Esophagus (tissue), 2 donors: ENCODE results near the gene LCLAT1. TPM values are rescaled to one million over a fixed set of nuclear protein-coding genes. Genes with fewer than 3 reads are reported as not detected.

Experiments
- H3K27ac ChIP-seq, 2 donors: one replicate each; pipeline ENCODE4 v1.5.1; 2013; ENCODE audit warnings: low read depth in 2 of 2, mild to moderate bottlenecking in 2 of 2, inconsistent platforms in 1 of 2, low read length in 1 of 2, moderate library complexity in 1 of 2
- H3K27me3 ChIP-seq, 2 donors: one replicate each; pipeline ENCODE4 v1.6.1; 2013; ENCODE audit warnings: low read length in 2 of 2, control low read depth in 1 of 2, mild to moderate bottlenecking in 1 of 2; ENCODE audit not compliant: insufficient read depth in 2 of 2, control insufficient read depth in 1 of 2
- H3K36me3 ChIP-seq, 2 donors: one replicate each; pipeline ENCODE4 v1.6.1; 2013; ENCODE audit warnings: low read length in 1 of 2; ENCODE audit not compliant: control insufficient read depth in 2 of 2, insufficient read depth in 2 of 2
- H3K4me1 ChIP-seq, 2 donors: one replicate each; pipeline ENCODE4 v1.6.1; 2013; ENCODE audit warnings: low read length in 1 of 2; ENCODE audit not compliant: control insufficient read depth in 2 of 2, insufficient read depth in 2 of 2
- H3K4me3 ChIP-seq, 2 donors: one replicate each; pipeline ENCODE4 v1.5.1; 2013; ENCODE audit warnings: low read length in 2 of 2, mild to moderate bottlenecking in 2 of 2, low read depth in 1 of 2, moderate library complexity in 1 of 2
- H3K9me3 ChIP-seq, 2 donors: one replicate each; pipeline ENCODE4 v1.6.1; 2013; ENCODE audit warnings: mild to moderate bottlenecking in 2 of 2, low read depth in 1 of 2, low read length in 1 of 2, moderate library complexity in 1 of 2; ENCODE audit not compliant: control insufficient read depth in 2 of 2, insufficient read depth in 1 of 2
- WGBS, 2 donors: extraction: QIAGEN DNeasy Blood & Tissue Kit; methylation state at CpG; one replicate each; pipeline ENCODE4 v1.1.7; 2013; 5-methylcytosine and 5-hydroxymethylcytosine counted together
- polyA plus RNA-seq, 2 donors: library from polyadenylated mRNA; stranded (reverse); fragments of 200-250 nt; gene quantifications; one replicate each; pipeline ENCODE4 v1.2.3, GENCODE V29; 2013
- donor health status: healthy with polysubstance abuse.
- donor health status: Bipolar disorder and iron deficiency.

The LCLAT1 gene
- polyA plus RNA-seq, 2 donors = 1.6 to 2.0 TPM

DNA sequence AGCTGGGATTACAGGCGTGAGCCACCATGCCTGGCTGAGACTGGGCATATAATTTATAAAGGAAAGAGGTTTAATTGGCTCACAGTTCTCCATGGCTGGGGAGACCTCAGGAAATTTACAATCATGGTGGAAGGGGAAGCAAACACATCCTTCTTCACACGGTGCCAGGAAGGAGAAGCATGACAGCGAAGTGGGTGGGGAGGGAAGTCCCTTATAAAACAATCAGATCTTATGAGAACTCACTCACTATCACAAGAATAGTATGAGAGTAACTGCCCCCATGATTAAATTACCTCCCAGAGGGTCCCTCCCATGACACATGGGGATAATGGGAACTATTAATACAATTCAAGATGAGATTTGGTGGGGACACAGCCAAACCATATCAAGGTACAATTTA is 7.8 kb upstream of the LCLAT1 start:
- H3K4me3 ChIP-seq = no peak overlapping the region
- no peak overlapping the region for H3K27ac ChIP-seq
- H3K9me3 ChIP-seq = no peaks in the 10 kb centered on the region
- no peaks in the 10 kb centered on the region for H3K27me3 ChIP-seq
- WGBS, 2 donors = 82 to 91% methylated on average over 3 of the region's 3 CpGs
- H3K36me3 ChIP-seq = no peaks in the 10 kb centered on the region
- no peaks in the 10 kb centered on the region for H3K4me1 ChIP-seq

DNA sequence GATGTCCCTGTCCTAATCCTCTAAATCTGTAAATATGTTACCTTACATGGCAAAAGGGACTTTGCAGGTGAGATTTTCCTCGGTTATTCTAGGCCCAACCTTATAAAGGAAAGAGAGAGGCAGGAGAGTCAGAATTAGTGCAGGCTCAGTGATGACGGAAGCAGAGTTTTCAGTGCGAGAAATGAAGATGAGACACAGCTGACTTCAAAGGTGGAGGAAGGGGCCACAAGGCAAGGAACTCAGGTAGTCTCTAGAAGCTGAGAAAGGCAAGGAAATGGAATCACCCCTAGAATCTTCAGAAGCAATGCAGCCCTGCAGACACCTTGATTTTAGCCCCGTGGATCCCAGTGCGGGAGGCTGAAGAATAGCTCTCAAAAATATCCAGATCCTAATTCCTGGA is 7.2 kb upstream of the LCLAT1 start:
- Histone ChIP-seq H3K36me3 (no peaks in the 10 kb centered on the region), H3K27me3 (no peaks in the 10 kb centered on the region), H3K4me1 (no peaks in the 10 kb centered on the region), H3K27ac (no peak overlapping the region), H3K4me3 (no peak overlapping the region), H3K9me3 (no peaks in the 10 kb centered on the region)
- WGBS, 2 donors = 93 to 95% methylated on average over 5 of the region's 5 CpGs

DNA sequence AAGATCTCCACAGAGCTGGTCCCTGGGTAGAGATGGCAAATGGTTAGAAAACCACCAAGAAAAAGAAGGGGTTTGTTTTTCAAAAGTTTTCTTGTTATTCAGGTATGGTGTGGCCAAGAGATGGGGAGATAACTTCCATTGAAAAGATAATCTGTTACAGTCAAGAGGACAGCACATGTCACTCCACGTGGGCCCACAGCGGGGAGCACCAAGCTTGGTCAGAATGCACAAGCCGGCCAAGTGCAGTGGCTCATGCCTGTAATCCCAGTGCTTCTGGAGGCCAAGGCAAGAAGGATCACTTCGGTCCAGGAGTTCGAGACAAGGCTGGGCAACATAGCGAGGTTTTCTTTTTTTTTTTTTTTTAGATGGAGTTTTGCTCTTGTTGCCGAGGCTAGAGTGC is 6.0 kb upstream of the LCLAT1 start:
- Histone ChIP-seq H3K27ac (no peak overlapping the region), H3K9me3 (no peaks in the 10 kb centered on the region), H3K27me3 (no peaks in the 10 kb centered on the region), H3K36me3 (no peaks in the 10 kb centered on the region), H3K4me1 (no peaks in the 10 kb centered on the region), H3K4me3 (no peak overlapping the region)
- WGBS, 2 donors = 95 to 96% methylated on average over 6 to 7 of the region's 7 CpGs

DNA sequence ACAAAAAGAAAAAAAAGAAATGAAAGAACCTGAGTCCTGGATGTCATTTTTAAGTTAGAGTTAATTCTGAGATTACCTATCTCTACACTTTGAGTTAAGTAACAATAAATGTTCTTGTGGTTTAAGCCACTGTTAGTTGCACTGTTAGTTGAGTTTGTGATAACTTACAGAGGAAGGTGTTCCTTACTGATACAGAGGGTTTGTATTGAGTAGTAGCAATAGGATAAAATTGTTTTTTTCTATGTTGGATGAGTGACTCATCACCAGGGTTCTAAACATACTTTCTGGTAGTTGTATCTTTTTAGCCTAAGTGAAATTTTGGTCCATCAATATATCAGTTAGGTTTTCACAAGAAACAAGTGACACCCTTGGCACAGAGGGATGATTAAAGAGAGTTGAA is 4.0 kb upstream of the LCLAT1 start:
- no peaks in the 10 kb centered on the region for H3K36me3 ChIP-seq
- no peak overlapping the region for H3K4me3 ChIP-seq
- no peaks in the 10 kb centered on the region for H3K27me3 ChIP-seq
- H3K9me3 ChIP-seq = no peaks in the 10 kb centered on the region
- no peaks in the 10 kb centered on the region for H3K4me1 ChIP-seq
- no peak overlapping the region for H3K27ac ChIP-seq

DNA sequence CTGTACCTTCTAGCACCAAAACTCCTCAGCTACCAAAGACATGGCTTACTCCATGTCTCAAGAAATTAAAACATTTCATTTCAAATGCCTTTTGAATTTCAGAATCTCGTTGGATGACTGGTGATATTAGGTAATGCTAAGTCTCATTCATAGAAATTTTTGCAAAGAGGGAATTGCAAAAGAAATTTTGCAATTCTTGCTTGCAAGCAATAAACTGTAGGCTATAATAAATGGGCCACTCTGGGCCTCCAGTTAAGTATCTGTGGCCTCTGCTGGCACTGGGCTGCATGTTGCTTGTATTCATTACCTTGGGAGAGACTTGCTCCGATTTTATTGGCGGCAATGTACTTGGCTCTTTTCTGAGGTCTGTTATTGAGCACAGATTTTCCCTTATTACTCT is 2.8 kb upstream of the LCLAT1 start:
- Histone ChIP-seq H3K9me3 (no peaks in the 10 kb centered on the region), H3K27me3 (no peaks in the 10 kb centered on the region)
- 73 to 76% methylated on average over 3 of the region's 3 CpGs for WGBS, 2 donors

DNA sequence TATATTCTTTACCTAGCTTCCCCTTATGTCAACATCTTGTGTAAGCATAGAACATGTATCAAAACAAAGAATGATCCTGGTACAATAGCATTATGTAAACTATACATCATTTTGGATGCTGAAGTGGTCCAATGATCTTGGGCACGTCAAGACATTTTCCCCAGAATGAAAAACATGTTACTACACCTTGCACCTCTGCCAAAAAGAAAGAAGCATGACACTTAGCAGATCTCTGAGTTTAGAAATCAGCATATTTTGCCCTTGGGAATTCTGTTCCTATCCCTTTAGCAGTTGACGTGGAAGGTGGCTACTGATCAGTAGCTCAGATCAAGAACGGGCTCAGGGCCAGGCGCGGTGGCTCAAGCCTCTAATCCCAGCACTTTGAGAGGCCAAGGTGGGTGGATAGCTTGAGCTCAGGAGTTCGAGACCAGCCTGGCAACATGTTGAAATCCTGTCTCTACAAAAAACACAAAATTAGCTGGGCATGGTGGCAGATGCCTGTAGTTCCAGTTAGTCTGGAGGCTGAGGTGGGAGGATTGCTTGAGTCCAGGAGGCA is 1.7 kb upstream of the LCLAT1 start:
- no peaks in the 10 kb centered on the region for H3K27me3 ChIP-seq
- H3K9me3 ChIP-seq = no peaks in the 10 kb centered on the region
- 44 to 75% methylated on average over 6 of the region's 6 CpGs for WGBS, 2 donors
- no peak overlapping the region for H3K27ac ChIP-seq
- H3K4me1 ChIP-seq = peaks cover 0 to 2% of the 10 kb centered on the region in 2 donors
- H3K36me3 ChIP-seq = no peaks in the 10 kb centered on the region
- H3K4me3 ChIP-seq = no peak overlapping the region

More for the DNA sequence above, 2.8 kb upstream of the LCLAT1 start:
- Histone ChIP-seq H3K36me3 (no peaks in the 10 kb centered on the region), H3K27ac (no peak overlapping the region), H3K4me1 (no peaks in the 10 kb centered on the region), H3K4me3 (no peak overlapping the region)

DNA sequence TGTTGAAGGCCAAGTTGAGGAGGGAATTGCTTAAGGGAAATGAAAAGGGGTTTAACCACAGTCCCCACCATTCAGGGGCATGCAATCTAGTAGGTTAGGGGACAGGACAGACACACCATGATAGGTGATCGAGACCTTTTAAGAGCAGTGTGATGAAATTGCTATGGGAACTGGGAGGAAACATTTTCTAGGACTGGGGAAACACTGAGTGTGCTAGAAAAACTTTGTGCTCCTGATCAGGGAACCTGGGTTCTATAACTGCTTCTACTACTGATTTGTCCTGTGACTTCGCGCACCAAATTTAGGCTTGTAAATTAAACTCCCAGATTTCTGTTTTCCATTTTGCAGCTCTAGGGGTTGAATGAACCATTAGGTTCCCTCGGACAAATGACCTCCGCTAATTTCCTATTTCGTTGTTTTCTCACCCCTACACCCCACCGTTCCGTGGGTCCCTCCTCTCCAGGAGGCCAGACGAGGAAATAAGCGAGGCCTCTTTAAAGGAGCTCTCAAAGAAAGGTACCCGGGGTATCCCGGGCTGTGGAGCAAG is 371 bp upstream of the LCLAT1 start:
- Histone ChIP-seq H3K4me1 (peaks cover 0 to 2% of the 10 kb centered on the region in 2 donors), H3K9me3 (no peaks in the 10 kb centered on the region), H3K4me3 (peak overlapping the region; percentile 85 to 89), H3K36me3 (no peaks in the 10 kb centered on the region), H3K27ac (peak overlapping the region in 1 of 2 donors; percentile 88), H3K27me3 (no peaks in the 10 kb centered on the region)
- WGBS, 2 donors = 3 to 4% methylated on average over 12 of the region's 12 CpGs

DNA sequence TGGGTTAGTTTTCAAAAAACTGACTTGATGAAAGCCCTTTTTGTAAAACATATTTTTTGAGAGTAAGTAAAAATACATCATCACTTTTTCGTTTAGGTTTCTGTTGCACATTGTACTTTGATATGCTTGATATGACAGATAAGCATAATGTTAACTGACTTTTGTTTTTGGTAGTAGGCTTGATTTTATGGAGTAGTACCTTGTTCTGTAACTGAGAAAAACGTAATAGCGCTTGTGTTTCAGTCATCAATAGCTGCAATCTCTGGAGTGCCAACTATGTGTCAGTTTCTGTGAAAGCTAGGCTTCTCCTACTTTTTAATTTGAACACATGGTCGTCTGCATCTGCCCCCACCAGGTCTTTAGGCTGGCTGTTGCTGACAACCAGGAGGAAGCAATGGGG is 1.3 kb downstream of the LCLAT1 start:
- H3K9me3 ChIP-seq = no peaks in the 10 kb centered on the region
- H3K27ac ChIP-seq = no peak overlapping the region
- no peaks in the 10 kb centered on the region for H3K27me3 ChIP-seq
- H3K4me1 ChIP-seq = peaks cover 0 to 2% of the 10 kb centered on the region in 2 donors
- no peak overlapping the region for H3K4me3 ChIP-seq
- 49 to 59% methylated on average over 4 of the region's 4 CpGs for WGBS, 2 donors
- H3K36me3 ChIP-seq = no peaks in the 10 kb centered on the region

DNA sequence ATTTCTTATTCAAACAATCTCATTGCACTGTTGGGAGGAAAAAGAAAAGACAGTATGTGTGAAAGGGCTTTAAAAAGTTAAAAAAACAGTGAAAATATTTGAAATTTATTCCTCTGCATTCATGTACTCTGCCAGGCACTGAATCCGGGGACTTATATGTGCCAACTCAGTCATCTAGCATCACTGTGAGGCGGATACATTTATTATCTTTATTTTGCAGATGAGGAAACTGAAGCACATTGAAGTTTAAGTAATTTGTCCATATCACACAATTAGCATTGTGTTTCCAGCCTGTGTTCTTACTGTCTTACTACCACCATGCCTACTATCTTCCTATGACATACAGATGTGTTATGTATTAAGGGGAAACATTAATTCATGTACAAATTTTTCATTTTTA is 1.8 kb downstream of the LCLAT1 start:
- Histone ChIP-seq H3K36me3 (no peaks in the 10 kb centered on the region), H3K27me3 (no peaks in the 10 kb centered on the region), H3K4me1 (peaks cover 0 to 2% of the 10 kb centered on the region in 2 donors), H3K27ac (no peak overlapping the region), H3K4me3 (no peak overlapping the region), H3K9me3 (no peaks in the 10 kb centered on the region)
- 84 to 91% methylated on average over 2 of the region's 2 CpGs for WGBS, 2 donors

DNA sequence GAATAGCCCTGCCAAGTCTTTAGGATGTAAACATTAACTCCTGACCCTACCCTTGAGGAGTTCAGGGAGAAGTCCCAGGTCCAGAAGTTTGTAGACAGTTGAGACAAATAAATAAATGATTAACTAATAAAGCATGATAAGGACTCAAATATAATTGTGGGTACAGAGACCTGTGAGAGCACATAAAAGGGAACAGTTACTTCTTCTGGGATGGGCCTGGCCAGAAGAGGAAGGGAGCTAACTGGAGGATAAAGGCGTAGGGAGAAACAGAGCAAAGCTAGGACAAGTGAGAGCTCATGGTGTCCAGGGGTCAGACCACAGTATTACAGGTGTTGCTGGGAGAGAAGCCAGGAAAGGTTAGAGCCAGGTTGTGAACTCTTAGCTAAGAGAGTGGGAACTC is 3.0 kb downstream of the LCLAT1 start:
- Histone ChIP-seq H3K4me1 (peaks cover 0 to 2% of the 10 kb centered on the region in 2 donors), H3K9me3 (no peaks in the 10 kb centered on the region), H3K4me3 (no peak overlapping the region), H3K27ac (no peak overlapping the region), H3K27me3 (no peaks in the 10 kb centered on the region), H3K36me3 (no peaks in the 10 kb centered on the region)
- 93 to 100% methylated on average over 1 of the region's 1 CpG for WGBS, 2 donors
